Esophagus squamous epithelium (tissue), 5 donors: ENCODE measurements around the gene TSPAN9. TPM values are rescaled to one million over a fixed set of nuclear protein-coding genes. Genes with fewer than 3 reads are reported as not detected.

Experiments
- DNase-seq: peaks from one replicate; lab custom pipeline; 2025; lab: John Stamatoyannopoulos, UW
- H3K27ac ChIP-seq, 4 donors: fragments of 200-600 bp; sonication (generic); one replicate each; pipeline ENCODE4 v1.5.1; 2016 to 2019; ENCODE audit warnings: mild to moderate bottlenecking in 1 of 4
- H3K27me3 ChIP-seq, 4 donors: fragments of 200-600 bp; sonication (generic); 1 replicate in 3 of 4; 2 replicates in 1 of 4; pipeline versions ENCODE4 v1.5.1 to v1.6.0; 2017 to 2021; ENCODE audit warnings: antibody characterized with exemption in 1 of 4
- H3K36me3 ChIP-seq, 3 donors: fragments of 200-600 bp; sonication (generic); one replicate each; pipeline ENCODE4 v1.5.1; 2016 to 2019
- H3K4me1 ChIP-seq, 3 donors: fragments of 200-600 bp; sonication (generic); one replicate each; pipeline ENCODE4 v1.5.1; 2017 to 2019
- H3K4me3 ChIP-seq, 4 donors: fragments of 200-600 bp; sonication (generic); 1 replicate in 3 of 4; 2 replicates in 1 of 4; pipeline ENCODE4 v1.5.1; 2016 to 2019; ENCODE audit warnings: mild to moderate bottlenecking in 2 of 4, moderate library complexity in 1 of 4
- H3K9me3 ChIP-seq, 3 donors: fragments of 200-600 bp; sonication (generic); one replicate each; pipeline ENCODE4 v1.5.1; 2016 to 2019
- POLR2A ChIP-seq, 4 donors: fragments of 450-650 bp; IDR thresholded peaks; one replicate each; pipeline ENCODE4 v1.6.1; 2017; ENCODE audit warnings: antibody characterized with exemption in 4 of 4, mild to moderate bottlenecking in 4 of 4, moderate library complexity in 3 of 4
- WGBS, 2 donors: methylation state at CpG; one replicate each; pipeline ENCODE4 v1.1.5; 2018; 5-methylcytosine and 5-hydroxymethylcytosine counted together
- intact Hi-C: fragments of 100-400 bp; cut with DNase I; formaldehyde crosslinking; loops from one replicate; pipeline ENCODE4 v1.15.0; 2022
- total RNA-seq, 4 donors: library from RNA; depleted of rRNA; stranded (reverse); fragments of >200 nt; gene quantifications; one replicate each; pipeline ENCODE4 v1.1.0, GENCODE V29; 2016
- TF ChIP-seq, protein P1 (sequence below), 6 experiments: fragments of 450-650 bp in 4 of 6; fragments of 200-600 bp in 2 of 6; sonication (generic) in 2 of 6; IDR thresholded peaks; one replicate each; pipeline ENCODE4 v1.5.1; 2016 to 2019; ENCODE audit warnings: antibody characterized with exemption in 6 of 6, mild to moderate bottlenecking in 4 of 6, moderate library complexity in 4 of 6
- donor health status: DM: yes; HTN: yes; CAD: no.

Gene TSPAN9
- total RNA-seq, 4 donors from 2014 or later: 10.6 to 23.7 (median 17.6) TPM

DNA sequence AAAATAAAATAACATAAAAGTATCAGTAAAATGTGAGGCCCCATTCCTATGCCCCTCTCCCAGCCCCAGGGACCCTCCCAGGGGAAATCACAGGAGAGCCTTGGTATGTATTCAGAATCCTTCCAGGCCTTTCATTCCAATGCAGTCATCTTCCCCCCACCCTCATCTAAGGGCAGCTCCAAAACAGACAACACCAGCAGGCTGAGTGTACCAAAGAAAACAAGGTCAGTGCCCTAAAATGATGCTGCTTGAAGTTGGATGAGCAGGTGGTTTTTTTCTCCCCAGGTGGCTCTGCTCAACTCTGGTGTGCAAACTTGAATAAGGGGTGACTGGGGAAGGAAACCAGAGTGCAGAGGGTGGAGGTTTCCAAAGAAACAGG is 56.2 kb downstream of the TSPAN9 start:
- TF ChIP-seq POLR2A (IDR thresholded peaks at IDR 0.05): no peak
- TF ChIP-seq, protein P1, sequence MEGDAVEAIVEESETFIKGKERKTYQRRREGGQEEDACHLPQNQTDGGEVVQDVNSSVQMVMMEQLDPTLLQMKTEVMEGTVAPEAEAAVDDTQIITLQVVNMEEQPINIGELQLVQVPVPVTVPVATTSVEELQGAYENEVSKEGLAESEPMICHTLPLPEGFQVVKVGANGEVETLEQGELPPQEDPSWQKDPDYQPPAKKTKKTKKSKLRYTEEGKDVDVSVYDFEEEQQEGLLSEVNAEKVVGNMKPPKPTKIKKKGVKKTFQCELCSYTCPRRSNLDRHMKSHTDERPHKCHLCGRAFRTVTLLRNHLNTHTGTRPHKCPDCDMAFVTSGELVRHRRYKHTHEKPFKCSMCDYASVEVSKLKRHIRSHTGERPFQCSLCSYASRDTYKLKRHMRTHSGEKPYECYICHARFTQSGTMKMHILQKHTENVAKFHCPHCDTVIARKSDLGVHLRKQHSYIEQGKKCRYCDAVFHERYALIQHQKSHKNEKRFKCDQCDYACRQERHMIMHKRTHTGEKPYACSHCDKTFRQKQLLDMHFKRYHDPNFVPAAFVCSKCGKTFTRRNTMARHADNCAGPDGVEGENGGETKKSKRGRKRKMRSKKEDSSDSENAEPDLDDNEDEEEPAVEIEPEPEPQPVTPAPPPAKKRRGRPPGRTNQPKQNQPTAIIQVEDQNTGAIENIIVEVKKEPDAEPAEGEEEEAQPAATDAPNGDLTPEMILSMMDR (IDR thresholded peaks at IDR 0.05): no peak
- no peak for DNase-seq
- Histone ChIP-seq H3K9me3 (no peaks in the 10 kb centered on the region), H3K4me1 (peaks cover 6 to 70% (median 31%) of the 10 kb centered on the region in 3 donors), H3K4me3 (no peak overlapping the region), H3K27me3 (no peaks in the 10 kb centered on the region), H3K36me3 (no peaks in the 10 kb centered on the region), H3K27ac (no peak overlapping the region)
- intact Hi-C loops: no loop called here

DNA sequence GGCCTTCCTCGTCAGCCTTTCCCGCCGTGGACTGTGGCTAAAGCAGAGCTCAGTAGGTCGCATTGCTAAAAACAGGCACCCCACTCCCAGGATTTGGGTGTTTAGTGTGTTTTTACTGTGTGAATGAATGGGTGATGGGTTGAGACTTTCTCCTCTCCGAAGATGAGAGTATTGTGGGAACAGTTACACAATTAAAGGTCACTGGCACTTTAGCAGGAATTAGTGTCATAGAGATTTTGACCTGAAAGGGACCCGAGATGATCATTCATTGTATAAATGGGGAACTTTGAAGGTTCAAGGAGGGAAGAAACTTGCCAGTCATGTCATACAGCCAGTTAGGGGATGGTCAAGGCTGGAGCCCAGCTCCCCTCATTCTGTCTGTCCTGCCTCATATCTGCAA is 56.9 kb downstream of the TSPAN9 start:
- TF ChIP-seq, protein P1 (IDR thresholded peaks at IDR 0.05): no peak
- no peak for TF ChIP-seq POLR2A (IDR thresholded peaks at IDR 0.05)
- Histone ChIP-seq H3K4me3 (no peak overlapping the region), H3K9me3 (no peaks in the 10 kb centered on the region), H3K36me3 (no peaks in the 10 kb centered on the region), H3K27me3 (no peaks in the 10 kb centered on the region), H3K4me1 (peaks cover 6 to 68% (median 31%) of the 10 kb centered on the region in 3 donors), H3K27ac (no peak overlapping the region)
- no peak for DNase-seq
- 63 to 87% methylated on average over 2 to 3 of the region's 6 CpGs for WGBS, 2 donors
- intact Hi-C loops: no loop called here

DNA sequence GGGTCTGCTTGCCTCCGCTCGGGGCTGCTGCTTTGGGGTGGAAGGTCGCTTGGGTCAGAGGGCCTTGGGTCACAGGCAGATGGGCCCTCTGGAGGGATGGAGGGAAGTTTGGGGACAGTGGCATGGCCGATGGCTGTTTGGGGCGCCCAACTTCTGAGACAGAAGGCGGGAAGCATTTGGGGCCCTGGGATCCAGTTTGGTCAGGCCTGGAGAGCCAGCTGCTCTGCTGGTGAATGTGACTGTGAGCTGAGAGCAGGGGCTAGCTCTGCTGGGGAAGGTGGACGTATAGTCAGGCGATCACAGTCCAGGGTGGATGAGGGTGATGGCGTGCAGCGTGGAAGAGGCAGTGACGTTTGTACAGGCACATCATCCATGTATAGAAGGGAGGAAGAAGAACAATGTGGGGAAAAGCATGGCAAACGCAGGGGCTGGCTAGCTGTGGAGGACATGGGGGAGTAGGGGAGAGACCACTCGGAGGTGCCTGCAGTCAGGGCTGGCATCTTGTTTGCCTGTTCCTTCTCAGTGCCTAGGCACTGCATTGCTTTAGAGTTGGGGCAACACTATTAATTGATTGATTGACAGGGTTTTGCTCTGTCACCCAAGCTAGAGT is 57.5 kb downstream of the TSPAN9 start:
- intact Hi-C loops: loop anchor here (5.0 kb wide), 1 partner anchor 143 kb away; no protein-coding TSS in a partner anchor
- H3K4me1 ChIP-seq: peaks cover 6 to 63% (median 31%) of the 10 kb centered on the region in 3 donors
- no peaks in the 10 kb centered on the region for H3K9me3 ChIP-seq
- H3K4me3 ChIP-seq: no peak overlapping the region
- no peak overlapping the region for H3K27ac ChIP-seq
- TF ChIP-seq, protein P1 (IDR thresholded peaks at IDR 0.05): no peak
- no peak for TF ChIP-seq POLR2A (IDR thresholded peaks at IDR 0.05)
- WGBS, 2 donors: 81 to 89% methylated on average over 7 to 13 of the region's 13 CpGs
- H3K27me3 ChIP-seq: no peaks in the 10 kb centered on the region
- H3K36me3 ChIP-seq: no peaks in the 10 kb centered on the region
- DNase-seq: no peak

DNA sequence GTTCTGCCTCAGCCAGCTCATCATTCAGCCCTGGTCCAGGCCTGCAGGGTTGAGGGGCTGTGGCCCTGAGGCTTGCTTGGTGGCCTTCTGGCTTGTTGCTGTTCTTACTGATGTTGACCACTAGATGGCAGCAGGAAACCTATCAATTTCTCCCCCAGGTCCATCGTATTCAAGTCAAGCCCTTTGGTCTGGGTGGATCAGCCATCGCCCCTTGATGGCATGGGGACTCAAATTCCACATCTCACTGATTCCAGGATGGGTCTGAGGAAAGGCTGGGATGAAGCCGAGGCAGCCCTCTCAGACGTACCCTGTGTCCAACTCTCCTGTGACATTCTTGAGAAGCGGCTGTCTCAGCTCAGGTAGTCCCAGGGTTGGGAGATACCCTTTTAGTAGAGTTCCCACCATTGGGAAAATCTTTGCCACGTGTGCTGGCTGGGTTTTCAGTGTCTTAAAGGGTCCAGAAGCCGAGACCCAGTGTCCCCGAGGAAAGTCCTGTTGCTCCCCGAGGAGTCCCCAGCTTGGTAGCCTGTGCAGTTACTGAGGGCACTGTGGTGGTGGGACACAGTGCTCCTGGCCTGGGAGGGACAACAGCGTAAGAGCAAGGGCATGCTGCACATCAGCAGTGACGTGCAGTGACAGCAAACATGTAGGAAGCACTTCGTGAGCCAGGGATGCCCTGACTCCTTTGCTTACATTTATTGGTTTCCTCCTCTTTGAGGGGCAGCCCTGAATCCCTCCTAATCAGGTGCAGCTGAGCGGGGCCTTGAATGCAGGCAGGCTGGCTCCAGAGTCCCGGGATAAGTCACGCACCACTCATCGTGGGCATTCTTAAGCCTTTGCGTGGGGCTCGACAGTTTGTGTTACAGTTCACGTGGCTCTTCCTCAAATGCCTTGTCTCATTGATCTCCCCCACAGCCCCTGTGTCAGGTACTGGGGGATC is 58.6 kb downstream of the TSPAN9 start:
- Histone ChIP-seq H3K27ac (no peak overlapping the region), H3K36me3 (no peaks in the 10 kb centered on the region), H3K4me1 (peaks cover 6 to 52% (median 22%) of the 10 kb centered on the region in 3 donors), H3K9me3 (no peaks in the 10 kb centered on the region), H3K4me3 (no peak overlapping the region), H3K27me3 (no peaks in the 10 kb centered on the region)
- WGBS, 2 donors: 65 to 83% methylated on average over 10 to 11 of the region's 19 CpGs
- intact Hi-C loops: loop anchor here (5.0 kb wide), 1 partner anchor 142 kb away; no protein-coding TSS in a partner anchor
- no peak for TF ChIP-seq POLR2A (IDR thresholded peaks at IDR 0.05)
- TF ChIP-seq, protein P1 (IDR thresholded peaks at IDR 0.05): peak; percentile 38 to 85 (median 76)
- DNase-seq: no peak
